Measurements from ENCODE around the gene CCDC186. TPM values are rescaled to one million over a fixed set of nuclear protein-coding genes. Genes with fewer than 3 reads are reported as not detected.
"Not testable (repeated sequence)": the region's sequence is repeated elsewhere in the genome, so short reads cannot be mapped to it uniquely, and the experiment has no call there.

Gene CCDC186
- total RNA-seq, 1 donor from 2014 or later: 31.1 TPM

- DNase-seq (ENCODE audit: low read depth): no peak
Measured at GRCh38 chr10:114173603-114173920, 441 bp downstream of the CCDC186 start.

GRCh38 chr10:114172776-114173602 lies 1.0 kb downstream of the CCDC186 start:
- peak; percentile 16 for DNase-seq (ENCODE audit: low read depth)

- peak; percentile 51 for DNase-seq (ENCODE audit: low read depth)
Measured at GRCh38 chr10:114172216-114172615, 1.8 kb downstream of the CCDC186 start.

GRCh38 chr10:114168450-114169009 lies 5.5 kb downstream of the CCDC186 start:
- DNase-seq (ENCODE audit: low read depth): no peak

GRCh38 chr10:114167985-114168384 lies 6.0 kb downstream of the CCDC186 start:
- no peak for DNase-seq (ENCODE audit: low read depth)

- no peak for DNase-seq (ENCODE audit: low read depth)
Measured at GRCh38 chr10:114166494-114166893, 7.5 kb downstream of the CCDC186 start.

GRCh38 chr10:114166043-114166442 lies 8.0 kb downstream of the CCDC186 start:
- DNase-seq (ENCODE audit: low read depth): no peak

GRCh38 chr10:114163062-114163461 lies 10.9 kb downstream of the CCDC186 start:
- DNase-seq (ENCODE audit: low read depth): no peak

GRCh38 chr10:114157912-114158311 lies 16.1 kb downstream of the CCDC186 start:
- no peak for DNase-seq (ENCODE audit: low read depth)

- DNase-seq (ENCODE audit: low read depth): no peak
Measured at GRCh38 chr10:114151892-114152291, 22.1 kb downstream of the CCDC186 start.

GRCh38 chr10:114151486-114151885 lies 22.5 kb downstream of the CCDC186 start:
- DNase-seq (ENCODE audit: low read depth): peak; percentile 91

GRCh38 chr10:114149476-114149875 lies 24.5 kb downstream of the CCDC186 start:
- not testable (repeated sequence) for DNase-seq (ENCODE audit: low read depth)

- no peak for DNase-seq (ENCODE audit: low read depth)
Measured at GRCh38 chr10:114143160-114143559, 30.8 kb downstream of the CCDC186 start.

- no peak for DNase-seq (ENCODE audit: low read depth)
Measured at GRCh38 chr10:114142018-114142417, 32.0 kb downstream of the CCDC186 start.

- not testable (repeated sequence) for DNase-seq (ENCODE audit: low read depth)
Measured at GRCh38 chr10:114140827-114141226, 33.2 kb downstream of the CCDC186 start.

- no peak for DNase-seq (ENCODE audit: low read depth)
Measured at GRCh38 chr10:114140036-114140435, 34.0 kb downstream of the CCDC186 start.

GRCh38 chr10:114138581-114138980 lies 35.4 kb downstream of the CCDC186 start:
- DNase-seq (ENCODE audit: low read depth): no peak

GRCh38 chr10:114135476-114135875 lies 38.5 kb downstream of the CCDC186 start:
- DNase-seq (ENCODE audit: low read depth): no peak

- no peak for DNase-seq (ENCODE audit: low read depth)
Measured at GRCh38 chr10:114131094-114131493, 42.9 kb downstream of the CCDC186 start.

- no peak for DNase-seq (ENCODE audit: low read depth)
Measured at GRCh38 chr10:114121031-114121430, 53.0 kb downstream of the CCDC186 start.

- DNase-seq (ENCODE audit: low read depth): no peak
Measured at GRCh38 chr10:114118514-114118913, 55.5 kb downstream of the CCDC186 start.

GRCh38 chr10:114117728-114118127 lies 56.3 kb downstream of the CCDC186 start:
- no peak for DNase-seq (ENCODE audit: low read depth)

- no peak for DNase-seq (ENCODE audit: low read depth)
Measured at GRCh38 chr10:114115661-114116445, 58.1 kb downstream of the CCDC186 start.
